Measurements from ENCODE around the gene TEK. TPM values are rescaled to one million over a fixed set of nuclear protein-coding genes. Genes with fewer than 3 reads are reported as not detected.
"Not testable (repeated sequence)": the region's sequence is repeated elsewhere in the genome, so short reads cannot be mapped to it uniquely, and the experiment has no call there.

TEK gene
- total RNA-seq, 1 donor from 2014 or later = 1.0 TPM

DNA sequence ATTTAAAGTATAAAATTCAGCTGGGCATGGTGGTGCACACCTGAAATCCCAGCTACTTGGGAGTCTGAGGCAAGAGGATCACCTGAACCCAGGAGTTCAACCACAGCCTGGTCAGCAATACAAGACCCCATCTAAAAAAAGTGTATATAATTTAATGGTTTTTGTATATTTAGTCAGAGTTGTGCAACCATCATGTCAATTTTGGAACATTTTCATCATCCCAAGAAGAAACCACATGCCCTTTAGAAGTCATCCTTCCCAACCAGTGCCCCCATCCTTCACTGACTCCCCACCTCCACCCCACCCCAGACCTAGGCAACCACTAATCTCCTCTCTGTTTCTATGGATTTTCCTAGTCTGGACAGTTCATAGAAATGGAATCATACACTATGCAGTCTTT, 18.8 kb upstream of the TEK start:
- TF ChIP-seq, protein P1, sequence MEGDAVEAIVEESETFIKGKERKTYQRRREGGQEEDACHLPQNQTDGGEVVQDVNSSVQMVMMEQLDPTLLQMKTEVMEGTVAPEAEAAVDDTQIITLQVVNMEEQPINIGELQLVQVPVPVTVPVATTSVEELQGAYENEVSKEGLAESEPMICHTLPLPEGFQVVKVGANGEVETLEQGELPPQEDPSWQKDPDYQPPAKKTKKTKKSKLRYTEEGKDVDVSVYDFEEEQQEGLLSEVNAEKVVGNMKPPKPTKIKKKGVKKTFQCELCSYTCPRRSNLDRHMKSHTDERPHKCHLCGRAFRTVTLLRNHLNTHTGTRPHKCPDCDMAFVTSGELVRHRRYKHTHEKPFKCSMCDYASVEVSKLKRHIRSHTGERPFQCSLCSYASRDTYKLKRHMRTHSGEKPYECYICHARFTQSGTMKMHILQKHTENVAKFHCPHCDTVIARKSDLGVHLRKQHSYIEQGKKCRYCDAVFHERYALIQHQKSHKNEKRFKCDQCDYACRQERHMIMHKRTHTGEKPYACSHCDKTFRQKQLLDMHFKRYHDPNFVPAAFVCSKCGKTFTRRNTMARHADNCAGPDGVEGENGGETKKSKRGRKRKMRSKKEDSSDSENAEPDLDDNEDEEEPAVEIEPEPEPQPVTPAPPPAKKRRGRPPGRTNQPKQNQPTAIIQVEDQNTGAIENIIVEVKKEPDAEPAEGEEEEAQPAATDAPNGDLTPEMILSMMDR (IDR thresholded peaks at IDR 0.05; ENCODE audit: partially characterized antibody, unreplicated experiment) = no peak
- no peaks in the 10 kb centered on the region for H3K27me3 Mint-ChIP-seq (ENCODE audit: unreplicated experiment)
- H3K4me3 Mint-ChIP-seq (ENCODE audit: unreplicated experiment) = no peak overlapping the region
- H3K27ac Mint-ChIP-seq (ENCODE audit: unreplicated experiment) = no peak overlapping the region
- H3K9me3 Mint-ChIP-seq (ENCODE audit: unreplicated experiment) = peaks cover 2% of the 10 kb centered on the region
- H3K36me3 Mint-ChIP-seq (ENCODE audit: unreplicated experiment) = no peaks in the 10 kb centered on the region
- no peak for DNase-seq
- H3K4me1 Mint-ChIP-seq (ENCODE audit: low read depth, unreplicated experiment) = no peaks in the 10 kb centered on the region

DNA sequence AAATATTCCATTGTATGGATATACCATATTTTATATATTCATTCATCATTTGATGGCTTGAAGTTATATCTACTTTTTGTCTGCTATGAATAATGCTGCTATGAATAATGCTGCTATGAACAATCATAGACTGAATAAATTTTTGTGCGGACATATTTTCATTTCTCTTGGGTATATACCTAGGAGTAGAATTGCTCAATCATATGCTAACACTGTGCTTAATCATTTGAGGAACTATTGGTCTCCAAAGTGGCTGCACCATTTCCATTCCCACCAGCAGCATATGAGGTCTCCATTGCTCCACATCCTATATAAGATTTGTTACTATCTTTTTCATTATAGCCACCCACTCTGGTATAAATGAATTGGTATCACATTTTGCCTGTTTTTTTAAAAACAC, 18.3 kb upstream of the TEK start:
- no peak overlapping the region for H3K4me3 Mint-ChIP-seq (ENCODE audit: unreplicated experiment)
- DNase-seq = no peak
- H3K36me3 Mint-ChIP-seq (ENCODE audit: unreplicated experiment) = no peaks in the 10 kb centered on the region
- H3K4me1 Mint-ChIP-seq (ENCODE audit: low read depth, unreplicated experiment) = no peaks in the 10 kb centered on the region
- H3K9me3 Mint-ChIP-seq (ENCODE audit: unreplicated experiment) = peaks cover 2% of the 10 kb centered on the region
- H3K27ac Mint-ChIP-seq (ENCODE audit: unreplicated experiment) = no peak overlapping the region
- H3K27me3 Mint-ChIP-seq (ENCODE audit: unreplicated experiment) = no peaks in the 10 kb centered on the region
- TF ChIP-seq, protein P1 (IDR thresholded peaks at IDR 0.05; ENCODE audit: partially characterized antibody, unreplicated experiment) = no peak

DNA sequence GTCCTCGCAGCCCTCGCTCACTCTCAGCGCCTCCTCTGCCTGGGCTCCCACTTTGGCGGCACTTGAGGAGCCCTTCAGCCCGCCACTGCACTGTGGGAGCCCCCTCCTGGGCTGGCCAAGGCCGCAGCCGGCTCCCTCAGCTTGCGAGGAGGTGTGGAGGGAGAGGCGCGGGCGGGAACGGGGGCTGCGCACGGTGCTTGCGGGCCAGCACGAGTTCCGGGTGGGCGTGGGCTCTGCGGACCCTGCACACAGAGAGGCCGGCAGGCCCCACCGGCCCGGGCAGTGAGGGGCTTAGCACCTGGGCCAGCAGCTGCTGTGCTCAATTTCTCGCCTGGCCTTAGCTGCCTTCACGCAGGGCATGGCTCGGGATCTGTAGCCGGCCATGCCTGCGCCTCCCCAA, 16.5 kb upstream of the TEK start:
- not testable (repeated sequence) for H3K4me1 Mint-ChIP-seq (ENCODE audit: low read depth, unreplicated experiment); H3K36me3 Mint-ChIP-seq (ENCODE audit: unreplicated experiment); DNase-seq; H3K9me3 Mint-ChIP-seq (ENCODE audit: unreplicated experiment); H3K27me3 Mint-ChIP-seq (ENCODE audit: unreplicated experiment); H3K4me3 Mint-ChIP-seq (ENCODE audit: unreplicated experiment); H3K27ac Mint-ChIP-seq (ENCODE audit: unreplicated experiment)

DNA sequence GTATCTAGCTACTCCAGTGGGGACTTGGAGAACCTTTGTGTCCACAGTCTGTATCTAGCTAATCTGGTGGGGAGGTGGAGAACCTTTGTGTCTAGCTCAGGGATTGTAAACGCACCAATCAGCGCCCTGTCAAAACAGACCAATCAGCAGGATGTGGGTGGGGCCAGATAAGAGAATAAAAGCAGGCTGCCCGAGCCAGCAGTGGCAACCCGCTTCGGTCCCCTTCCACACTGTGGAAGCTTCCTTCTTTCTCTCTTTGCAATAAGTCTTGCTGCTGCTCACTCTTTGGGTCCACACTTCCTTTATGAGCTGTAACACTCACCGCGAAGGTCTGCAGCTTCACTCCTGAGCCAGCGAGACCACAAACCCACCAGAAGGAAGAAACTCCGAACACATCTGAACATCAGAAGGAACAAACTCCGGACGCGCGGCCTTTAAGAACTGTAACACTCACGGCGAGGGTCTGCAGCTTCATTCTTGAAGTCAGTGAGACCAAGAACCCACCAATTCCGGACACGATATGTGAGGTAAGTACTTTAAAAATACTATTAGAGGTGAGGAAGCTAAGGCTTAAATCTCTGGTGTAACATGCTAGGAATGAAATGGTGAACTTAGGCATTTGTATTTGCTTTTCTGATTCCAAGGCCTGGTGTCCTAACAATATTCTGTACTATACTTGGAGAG, 15.5 kb upstream of the TEK start:
- H3K4me3 Mint-ChIP-seq (ENCODE audit: unreplicated experiment); H3K27ac Mint-ChIP-seq (ENCODE audit: unreplicated experiment); H3K4me1 Mint-ChIP-seq (ENCODE audit: low read depth, unreplicated experiment); H3K27me3 Mint-ChIP-seq (ENCODE audit: unreplicated experiment); H3K36me3 Mint-ChIP-seq (ENCODE audit: unreplicated experiment); DNase-seq; H3K9me3 Mint-ChIP-seq (ENCODE audit: unreplicated experiment): not testable (repeated sequence)

DNA sequence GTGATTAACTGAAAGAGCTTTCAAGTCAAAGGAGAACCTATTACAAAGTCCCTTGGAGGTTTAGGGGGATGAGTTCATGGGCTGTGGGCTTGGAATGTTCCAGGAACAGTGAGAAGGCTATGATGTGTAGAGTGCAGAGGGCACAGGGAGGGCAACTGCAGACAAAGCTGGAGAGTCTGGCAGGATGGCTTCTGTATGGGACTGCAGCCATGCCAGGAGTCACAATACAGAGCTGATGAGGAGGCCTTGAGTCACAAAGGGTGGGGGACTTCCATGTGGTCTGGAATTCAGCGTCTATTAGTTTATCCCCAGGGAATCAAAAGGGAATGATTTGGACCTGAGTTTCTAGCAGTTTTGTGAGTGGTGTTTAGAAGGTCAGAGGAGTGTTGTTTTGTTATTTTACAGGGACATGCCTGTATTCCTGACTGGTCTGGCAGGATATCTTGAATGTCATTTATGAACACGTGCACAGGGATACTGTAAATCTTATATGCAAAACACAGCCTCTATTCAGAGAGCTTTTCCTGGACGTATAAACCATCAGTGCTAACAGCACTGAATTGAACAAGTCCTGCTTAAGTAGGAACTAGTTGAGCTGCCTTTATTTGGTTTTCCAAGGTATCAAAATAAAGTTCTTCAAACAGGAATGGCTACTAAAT, 14.3 kb upstream of the TEK start:
- DNase-seq = no peak
- Mint-ChIP-seq H3K27ac (ENCODE audit: unreplicated experiment) (no peak overlapping the region), H3K4me3 (ENCODE audit: unreplicated experiment) (no peak overlapping the region), H3K27me3 (ENCODE audit: unreplicated experiment) (no peaks in the 10 kb centered on the region), H3K9me3 (ENCODE audit: unreplicated experiment) (peaks cover 2% of the 10 kb centered on the region), H3K36me3 (ENCODE audit: unreplicated experiment) (no peaks in the 10 kb centered on the region), H3K4me1 (ENCODE audit: low read depth, unreplicated experiment) (no peaks in the 10 kb centered on the region)
- TF ChIP-seq, protein P1 (IDR thresholded peaks at IDR 0.05; ENCODE audit: partially characterized antibody, unreplicated experiment) = no peak

DNA sequence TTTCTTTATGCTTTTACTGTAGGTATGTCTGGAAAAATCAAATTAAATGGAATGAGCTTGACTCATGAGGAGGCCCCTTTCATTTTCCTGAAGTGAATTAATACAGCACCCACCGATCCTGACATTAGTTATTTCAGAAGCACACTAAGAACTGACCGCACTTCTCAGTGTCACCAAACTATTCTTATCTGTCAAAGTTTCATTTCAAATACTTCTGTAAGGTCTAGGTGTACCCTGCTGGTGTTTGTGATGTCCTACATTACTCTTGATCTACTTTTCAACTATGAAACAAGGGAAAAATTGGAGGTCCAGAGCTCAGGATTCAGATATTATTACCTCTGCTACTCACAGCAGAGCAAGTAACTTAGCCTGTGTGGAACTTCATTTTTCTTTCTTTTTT, 1.8 kb upstream of the TEK start:
- Mint-ChIP-seq H3K27me3 (ENCODE audit: unreplicated experiment) (no peaks in the 10 kb centered on the region), H3K9me3 (ENCODE audit: unreplicated experiment) (no peaks in the 10 kb centered on the region), H3K4me1 (ENCODE audit: low read depth, unreplicated experiment) (peaks cover 6% of the 10 kb centered on the region), H3K36me3 (ENCODE audit: unreplicated experiment) (no peaks in the 10 kb centered on the region), H3K27ac (ENCODE audit: unreplicated experiment) (no peak overlapping the region), H3K4me3 (ENCODE audit: unreplicated experiment) (no peak overlapping the region)
- TF ChIP-seq, protein P1 (IDR thresholded peaks at IDR 0.05; ENCODE audit: partially characterized antibody, unreplicated experiment) = no peak
- no peak for DNase-seq
